SK-N-SH treated with all-trans-retinoic acid at 6 μM for 48 hours (cell line): ENCODE measurements around the gene DYNLRB1.
"Not testable (repeated sequence)": the region's sequence is repeated elsewhere in the genome, so short reads cannot be mapped to it uniquely, and the experiment has no call there.

Source experiments
- ATAC-seq: fragments of 200-7000 bp; cut with Tn5 transposase; 3 replicates; pipeline ENCODE4 v1.9.1; 2020; ENCODE audit warnings: mild to moderate bottlenecking, moderate library complexity
- ARNTL ChIP-seq: fragments of 450-650 bp; formaldehyde crosslinking; IDR thresholded peaks from 2 replicates; pipeline ENCODE4 v1.5.0; 2020; ENCODE audit warnings: low read depth, mild to moderate bottlenecking, moderate library complexity, borderline replicate concordance
- CREB5 ChIP-seq: fragments of 250-450 bp; sonication (Bioruptor Pico); IDR thresholded peaks from 2 replicates; pipeline ENCODE4 v1.5.1; 2020; ENCODE audit warnings: low read depth, mild to moderate bottlenecking, moderate library complexity
- CSDC2 ChIP-seq: fragments of 250-450 bp; sonication (Bioruptor Pico); IDR thresholded peaks from 2 replicates; pipeline ENCODE4 v1.5.0; 2020; ENCODE audit warnings: mild to moderate bottlenecking, moderate library complexity
- GLIS3 ChIP-seq: fragments of 250-450 bp; sonication (Bioruptor Pico); IDR thresholded peaks from 2 replicates; pipeline ENCODE4 v1.5.0; 2020; ENCODE audit warnings: mild to moderate bottlenecking, moderate library complexity
- ISL1 ChIP-seq: fragments of 250-450 bp; sonication (Bioruptor Pico); IDR thresholded peaks from 2 replicates; pipeline ENCODE4 v2.1.2; 2022; ENCODE audit warnings: mild to moderate bottlenecking, moderate library complexity
- OSR1 ChIP-seq: fragments of 250-450 bp; sonication (Bioruptor Pico); IDR thresholded peaks from 2 replicates; pipeline ENCODE4 v1.8.0; 2022; ENCODE audit warnings: moderate library complexity, mild to moderate bottlenecking, inconsistent platforms
- PATZ1 ChIP-seq: fragments of 250-450 bp; sonication (Bioruptor Pico); IDR thresholded peaks from 2 replicates; pipeline ENCODE4 v1.8.0; 2020; ENCODE audit warnings: mild to moderate bottlenecking, moderate library complexity, borderline replicate concordance
- POU6F1 ChIP-seq: fragments of 250-450 bp; sonication (Bioruptor Pico); IDR thresholded peaks from 2 replicates; pipeline ENCODE4 v1.8.0; 2021; ENCODE audit warnings: low read depth, mild to moderate bottlenecking, moderate library complexity, borderline replicate concordance
- PPARA ChIP-seq: fragments of 250-450 bp; sonication (Bioruptor Pico); IDR thresholded peaks from 2 replicates; pipeline ENCODE4 v1.5.0; 2020; ENCODE audit warnings: mild to moderate bottlenecking, borderline replicate concordance
- RARB ChIP-seq: fragments of 250-450 bp; sonication (Bioruptor Pico); IDR thresholded peaks from 2 replicates; pipeline ENCODE4 v1.8.0; 2021; ENCODE audit warnings: mild to moderate bottlenecking, moderate library complexity
- SNAI2 ChIP-seq: fragments of 250-450 bp; sonication (Bioruptor Pico); IDR thresholded peaks from 2 replicates; pipeline ENCODE4 v1.5.0; 2020; ENCODE audit warnings: mild to moderate bottlenecking, moderate library complexity
- TOX ChIP-seq: fragments of 250-450 bp; sonication (Bioruptor Pico); IDR thresholded peaks from 2 replicates; pipeline ENCODE4 v1.8.0; 2021; ENCODE audit warnings: mild to moderate bottlenecking, moderate library complexity, borderline replicate concordance
- ZFP3 ChIP-seq: fragments of 250-450 bp; sonication (Bioruptor Pico); IDR thresholded peaks from 2 replicates; pipeline ENCODE4 v1.5.0; 2020; ENCODE audit warnings: mild to moderate bottlenecking, moderate library complexity
- ZFP30 ChIP-seq: fragments of 450-650 bp; formaldehyde crosslinking; IDR thresholded peaks from 2 replicates; pipeline ENCODE4 v1.5.0; 2022; ENCODE audit warnings: mild to moderate bottlenecking, moderate library complexity
- ZNF70 ChIP-seq: fragments of 450-650 bp; formaldehyde crosslinking; IDR thresholded peaks from 2 replicates; pipeline ENCODE4 v1.5.0; 2020; ENCODE audit warnings: mild to moderate bottlenecking, moderate library complexity
- ZNF8 ChIP-seq: fragments of 450-650 bp; formaldehyde crosslinking; IDR thresholded peaks from 2 replicates; pipeline ENCODE4 v1.5.0; 2020; ENCODE audit warnings: mild to moderate bottlenecking, moderate library complexity

The DYNLRB1 gene

GRCh38 chr20:34514897-34515483 lies 1.2 kb upstream of the DYNLRB1 start:
- TF ChIP-seq CSDC2 (CRISPR knock-in tag) (no peak), PPARA (CRISPR knock-in tag) (no peak), RARB (no peak), GLIS3 (no peak), TOX (CRISPR knock-in tag) (no peak), POU6F1 (no peak), ARNTL (CRISPR knock-in tag) (no peak), PATZ1 (no peak), SNAI2 (CRISPR knock-in tag) (no peak), CREB5 (CRISPR knock-in tag) (no peak)
- ATAC-seq: peak; percentile 33

GRCh38 chr20:34515484-34516246 lies 557 bp upstream of the DYNLRB1 start:
- ATAC-seq: peak; percentile 78
- TF ChIP-seq ARNTL (CRISPR knock-in tag) (no peak), POU6F1 (no peak), ZFP3 (CRISPR knock-in tag) (0 out of 2 replicates have a peak, but pooled peaks have one; percentile 5)

- TF ChIP-seq RARB: no peak
- TF ChIP-seq ZNF8 (CRISPR knock-in tag): no peak
- TF ChIP-seq ZNF70 (CRISPR knock-in tag): no peak
- no peak for TF ChIP-seq PPARA (CRISPR knock-in tag)
- no peak for TF ChIP-seq OSR1 (CRISPR knock-in tag)
- no peak for TF ChIP-seq ISL1
- TF ChIP-seq ZFP30 (CRISPR knock-in tag): no peak
- TF ChIP-seq CSDC2 (CRISPR knock-in tag): no peak
- no peak for TF ChIP-seq ARNTL (CRISPR knock-in tag)
- no peak for ATAC-seq
Measured at GRCh38 chr20:34517114-34517505, 888 bp downstream of the DYNLRB1 start.

- not testable (repeated sequence) for ATAC-seq
Measured at GRCh38 chr20:34518863-34519262, 2.6 kb downstream of the DYNLRB1 start.

GRCh38 chr20:34519841-34520240 lies 3.6 kb downstream of the DYNLRB1 start:
- not testable (repeated sequence) for ATAC-seq
